Brain microvascular endothelial cell (primary cell): ENCODE data around the gene PIMREG.

Experiments
- DNase-seq: peaks from one replicate; pipeline ENCODE4 v3.0.0-alpha.2; 2020
- H3K27ac ChIP-seq: fragments of 250-450 bp; sonication (Bioruptor Pico); 2 replicates; pipeline ENCODE4 v1.5.1; 2020; ENCODE audit warnings: mild to moderate bottlenecking, moderate library complexity
- H3K27me3 ChIP-seq: fragments of 250-450 bp; sonication (Bioruptor Pico); replicated peaks from 2 replicates; pipeline ENCODE4 v1.5.1; 2020; ENCODE audit warnings: mild to moderate bottlenecking
- H3K36me3 ChIP-seq: fragments of 250-450 bp; sonication (Bioruptor Pico); replicated peaks from 2 replicates; pipeline ENCODE4 v1.5.1; 2020; ENCODE audit warnings: mild to moderate bottlenecking
- H3K4me3 ChIP-seq: 2 replicates; pipeline ENCODE4 v1.5.1; 2011; ENCODE audit warnings: low read depth, mild to moderate bottlenecking, control low read depth, low read length, moderate library complexity
- in situ Hi-C: cut with HindIII; loops from 2 replicates; pipeline ENCODE4 v1.10.0; 2017; ENCODE audit warnings: low sequenced_read_pairs, low pct_ligation_motif_present
- TF ChIP-seq, protein P1 (sequence below): IDR thresholded peaks from 2 replicates; pipeline ENCODE4 v1.5.1; 2011; ENCODE audit warnings: low read depth, mild to moderate bottlenecking, moderate library complexity, low read length, control low read depth, inconsistent platforms; ENCODE audit errors: missing control alignments

Gene PIMREG

GRCh38 chr17:6439951-6440350, 4.3 kb upstream of the PIMREG start:
- in situ Hi-C loops, result no loop called here
- Histone ChIP-seq H3K27ac (no peak overlapping the region), H3K4me3 (no peak overlapping the region), H3K36me3 (no peaks in the 10 kb centered on the region), H3K27me3 (peaks cover 3% of the 10 kb centered on the region)
- TF ChIP-seq, protein P1, sequence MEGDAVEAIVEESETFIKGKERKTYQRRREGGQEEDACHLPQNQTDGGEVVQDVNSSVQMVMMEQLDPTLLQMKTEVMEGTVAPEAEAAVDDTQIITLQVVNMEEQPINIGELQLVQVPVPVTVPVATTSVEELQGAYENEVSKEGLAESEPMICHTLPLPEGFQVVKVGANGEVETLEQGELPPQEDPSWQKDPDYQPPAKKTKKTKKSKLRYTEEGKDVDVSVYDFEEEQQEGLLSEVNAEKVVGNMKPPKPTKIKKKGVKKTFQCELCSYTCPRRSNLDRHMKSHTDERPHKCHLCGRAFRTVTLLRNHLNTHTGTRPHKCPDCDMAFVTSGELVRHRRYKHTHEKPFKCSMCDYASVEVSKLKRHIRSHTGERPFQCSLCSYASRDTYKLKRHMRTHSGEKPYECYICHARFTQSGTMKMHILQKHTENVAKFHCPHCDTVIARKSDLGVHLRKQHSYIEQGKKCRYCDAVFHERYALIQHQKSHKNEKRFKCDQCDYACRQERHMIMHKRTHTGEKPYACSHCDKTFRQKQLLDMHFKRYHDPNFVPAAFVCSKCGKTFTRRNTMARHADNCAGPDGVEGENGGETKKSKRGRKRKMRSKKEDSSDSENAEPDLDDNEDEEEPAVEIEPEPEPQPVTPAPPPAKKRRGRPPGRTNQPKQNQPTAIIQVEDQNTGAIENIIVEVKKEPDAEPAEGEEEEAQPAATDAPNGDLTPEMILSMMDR, result no peak
- DNase-seq, result no peak

GRCh38 chr17:6442775-6443174, 1.5 kb upstream of the PIMREG start:
- TF ChIP-seq, protein P1, result no peak
- Histone ChIP-seq H3K4me3 (no peak overlapping the region), H3K27me3 (no peaks in the 10 kb centered on the region), H3K36me3 (no peaks in the 10 kb centered on the region), H3K27ac (no peak overlapping the region)
- DNase-seq, result no peak
- in situ Hi-C loops, result no loop called here

GRCh38 chr17:6444571-6445335, 498 bp downstream of the PIMREG start:
- in situ Hi-C loops, result no loop called here
- Histone ChIP-seq H3K27ac (no peak overlapping the region), H3K27me3 (no peaks in the 10 kb centered on the region), H3K36me3 (no peaks in the 10 kb centered on the region), H3K4me3 (peak overlapping the region; percentile 73)
- no peak for DNase-seq
- TF ChIP-seq, protein P1, result no peak

- H3K36me3 ChIP-seq, result no peaks in the 10 kb centered on the region
- H3K4me3 ChIP-seq, result no peak overlapping the region
- DNase-seq, result no peak
- in situ Hi-C loops, result no loop called here
- H3K27ac ChIP-seq, result no peak overlapping the region
- TF ChIP-seq, protein P1, result no peak
- no peaks in the 10 kb centered on the region for H3K27me3 ChIP-seq
Observed at GRCh38 chr17:6446516-6447100, 2.4 kb downstream of the PIMREG start.

DNA sequence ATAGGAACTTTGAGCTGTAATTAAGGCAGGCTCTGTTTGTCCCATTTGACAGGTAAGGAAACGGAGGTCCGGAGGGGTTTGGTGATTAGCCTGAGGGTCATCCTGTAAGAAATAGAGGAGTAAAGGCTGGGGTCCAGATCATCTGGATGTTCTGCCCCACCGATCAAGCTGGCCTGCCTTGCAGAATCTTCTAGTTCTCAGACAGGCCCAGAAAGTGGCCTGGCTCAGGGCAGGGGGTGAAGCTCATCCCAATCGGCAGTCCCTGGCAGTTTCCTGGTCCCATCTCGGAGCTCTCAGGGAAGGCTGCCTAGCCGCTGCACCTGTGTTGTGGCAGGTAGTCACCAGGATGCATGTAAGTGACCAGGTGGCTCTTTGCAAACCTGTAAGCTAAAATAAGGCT, 4.2 kb downstream of the PIMREG start:
- Histone ChIP-seq H3K4me3 (no peak overlapping the region), H3K36me3 (no peaks in the 10 kb centered on the region), H3K27ac (no peak overlapping the region), H3K27me3 (no peaks in the 10 kb centered on the region)
- in situ Hi-C loops, result no loop called here
- TF ChIP-seq, protein P1, result no peak
- DNase-seq, result no peak
